ENCODE results near the gene FAF1.

DNA sequence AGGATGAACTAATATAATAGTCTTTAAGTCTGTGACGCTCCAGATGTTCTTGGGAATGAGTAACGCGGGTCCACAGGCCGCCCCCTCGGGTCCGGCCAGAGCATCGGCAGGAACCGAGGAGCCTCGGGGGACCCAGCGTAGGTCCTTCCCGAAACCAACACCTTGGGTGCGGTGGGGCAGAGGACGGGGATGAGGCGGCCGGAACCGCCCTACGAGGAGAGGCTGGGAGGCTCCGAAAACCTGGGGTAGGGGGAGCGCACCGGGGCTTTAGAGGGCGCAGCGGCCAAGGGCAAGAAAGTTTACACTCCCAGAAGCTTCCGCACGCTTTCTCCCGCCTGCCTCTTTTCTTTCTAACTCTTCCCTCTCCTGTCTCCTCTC is 543.9 kb downstream of the FAF1 start:
- TF ChIP-seq SUZ12 (IDR thresholded peaks at IDR 0.05; ENCODE audit: low read length) (no peak), CREB1 (IDR thresholded peaks at IDR 0.05) (no peak), TCF12 (IDR thresholded peaks at IDR 0.05; ENCODE audit: low read depth, low read length) (0 out of 2 replicates have a peak, but pooled peaks have one; percentile 11), ATF2 (IDR thresholded peaks at IDR 0.05; ENCODE audit: low read length) (no peak), NRF1 (IDR thresholded peaks at IDR 0.05; ENCODE audit: low read depth, low read length) (no peak), POLR2A (IDR thresholded peaks at IDR 0.05; ENCODE audit: control extremely low read depth in 1 of 2, low read depth in 2 of 2, low read length in 2 of 2) (no peak), MAX (IDR thresholded peaks at IDR 0.05) (no peak; the same call in 1 of the 2 replicates), ATF3 (IDR thresholded peaks at IDR 0.05; ENCODE audit: insufficient read depth, low read depth, low read length) (no peak), RAD21 (IDR thresholded peaks at IDR 0.05 in 1 of 2, conservative IDR thresholded peaks at IDR 0.05 in 1 of 2; ENCODE audit: low read depth in 2 of 2, low read length in 2 of 2) (no peak)
- TF ChIP-seq, protein P1, sequence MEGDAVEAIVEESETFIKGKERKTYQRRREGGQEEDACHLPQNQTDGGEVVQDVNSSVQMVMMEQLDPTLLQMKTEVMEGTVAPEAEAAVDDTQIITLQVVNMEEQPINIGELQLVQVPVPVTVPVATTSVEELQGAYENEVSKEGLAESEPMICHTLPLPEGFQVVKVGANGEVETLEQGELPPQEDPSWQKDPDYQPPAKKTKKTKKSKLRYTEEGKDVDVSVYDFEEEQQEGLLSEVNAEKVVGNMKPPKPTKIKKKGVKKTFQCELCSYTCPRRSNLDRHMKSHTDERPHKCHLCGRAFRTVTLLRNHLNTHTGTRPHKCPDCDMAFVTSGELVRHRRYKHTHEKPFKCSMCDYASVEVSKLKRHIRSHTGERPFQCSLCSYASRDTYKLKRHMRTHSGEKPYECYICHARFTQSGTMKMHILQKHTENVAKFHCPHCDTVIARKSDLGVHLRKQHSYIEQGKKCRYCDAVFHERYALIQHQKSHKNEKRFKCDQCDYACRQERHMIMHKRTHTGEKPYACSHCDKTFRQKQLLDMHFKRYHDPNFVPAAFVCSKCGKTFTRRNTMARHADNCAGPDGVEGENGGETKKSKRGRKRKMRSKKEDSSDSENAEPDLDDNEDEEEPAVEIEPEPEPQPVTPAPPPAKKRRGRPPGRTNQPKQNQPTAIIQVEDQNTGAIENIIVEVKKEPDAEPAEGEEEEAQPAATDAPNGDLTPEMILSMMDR (IDR thresholded peaks at IDR 0.05; ENCODE audit: control extremely low read depth in 1 of 3, insufficient read depth in 1 of 3, low read depth in 1 of 3, low read length in 3 of 3) = no peak

Data from H1 (cell line).